Measurements from ENCODE around the gene EPDR1. TPM values are rescaled to one million over a fixed set of nuclear protein-coding genes. Genes with fewer than 3 reads are reported as not detected.
"Not testable (repeated sequence)": the region's sequence is repeated elsewhere in the genome, so short reads cannot be mapped to it uniquely, and the experiment has no call there.

Gene EPDR1
- total and polyA plus RNA-seq, 2 experiments from 2014 or later = 4.4 to 13.8 TPM

GRCh38 chr7:37952240-37952639, 31.8 kb downstream of the EPDR1 start (continued):
- TF ChIP-seq CTCF (conservative IDR thresholded peaks at IDR 0.05; ENCODE audit: low read depth in 2 of 2) (no peak), ZNF114 (CRISPR knock-in tag; IDR thresholded peaks at IDR 0.05) (no peak), ZNF462 (CRISPR knock-in tag; IDR thresholded peaks at IDR 0.05) (no peak), ZNF331 (CRISPR knock-in tag; IDR thresholded peaks at IDR 0.05; ENCODE audit: low read depth) (no peak)

- H3F3A ChIP-seq (replicated peaks; ENCODE audit: low read depth); H3K27me3 Mint-ChIP-seq (ENCODE audit: insufficient read depth, low read depth, poor library complexity); H2AFZ ChIP-seq; ATAC-seq; H3K4me1 Mint-ChIP-seq; H3K79me2 ChIP-seq (replicated peaks; ENCODE audit: insufficient read depth); H3K27me3 ChIP-seq (ENCODE audit: insufficient read depth); H3K36me3 ChIP-seq (ENCODE audit: insufficient read depth); H4K20me1 ChIP-seq (replicated peaks; ENCODE audit: insufficient read depth); H3K4me1 ChIP-seq (ENCODE audit: insufficient read depth); DNase-seq (ENCODE audit: low spot score); H3K36me3 Mint-ChIP-seq (ENCODE audit: low read depth); H3K4me3 ChIP-seq; H3K27ac Mint-ChIP-seq; H3K4me2 ChIP-seq; H3K4me3 Mint-ChIP-seq; H3K27ac ChIP-seq (ENCODE audit: low read depth); H3K9me2 ChIP-seq (ENCODE audit: insufficient read depth); H3K9me3 Mint-ChIP-seq: not testable (repeated sequence)
Observed at GRCh38 chr7:37954217-37954616, 33.8 kb downstream of the EPDR1 start.
